AG09309 (cell line): ENCODE results near the gene DDX3X.
A peak's percentile ranks its signal among the peaks of the same experiment; 100 is the strongest.

Experiments used
- DNase-seq: peaks from one replicate; pipeline ENCODE4 v3.0.0-alpha.2; 2010; ENCODE audit warnings: low read depth
- H3K4me3 ChIP-seq: 2 replicates; pipeline ENCODE4 v1.5.1; 2011; ENCODE audit warnings: mild to moderate bottlenecking, low read depth, low read length, moderate library complexity; ENCODE audit not compliant: control insufficient read depth
- TF ChIP-seq, protein P1 (sequence below): IDR thresholded peaks from 2 replicates; pipeline ENCODE4 v1.5.1; 2011; ENCODE audit warnings: mild to moderate bottlenecking, low read depth, low read length, inconsistent platforms; ENCODE audit not compliant: insufficient read depth, control insufficient read depth; ENCODE audit errors: missing control alignments

Gene DDX3X

DNA sequence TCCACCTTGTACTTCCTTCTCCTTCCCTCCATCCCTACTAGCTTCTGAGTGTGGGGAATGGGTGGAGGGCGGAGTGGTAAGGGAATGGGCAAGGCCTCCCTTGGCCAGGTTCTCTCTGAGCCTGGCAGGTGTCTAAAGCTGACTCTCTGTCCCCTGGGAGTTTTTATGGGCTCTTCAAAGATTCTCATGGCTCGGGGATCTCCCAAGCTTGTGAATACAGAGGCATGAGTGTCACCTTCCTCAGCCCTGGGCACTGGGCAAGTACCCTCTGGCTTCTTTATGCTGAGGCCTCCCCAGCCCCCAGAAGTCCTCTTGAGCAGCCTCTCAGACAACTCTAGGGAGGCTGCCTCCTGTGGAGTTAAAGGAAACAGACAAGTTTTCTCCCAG is 32.5 kb upstream of the DDX3X start:
- TF ChIP-seq, protein P1, sequence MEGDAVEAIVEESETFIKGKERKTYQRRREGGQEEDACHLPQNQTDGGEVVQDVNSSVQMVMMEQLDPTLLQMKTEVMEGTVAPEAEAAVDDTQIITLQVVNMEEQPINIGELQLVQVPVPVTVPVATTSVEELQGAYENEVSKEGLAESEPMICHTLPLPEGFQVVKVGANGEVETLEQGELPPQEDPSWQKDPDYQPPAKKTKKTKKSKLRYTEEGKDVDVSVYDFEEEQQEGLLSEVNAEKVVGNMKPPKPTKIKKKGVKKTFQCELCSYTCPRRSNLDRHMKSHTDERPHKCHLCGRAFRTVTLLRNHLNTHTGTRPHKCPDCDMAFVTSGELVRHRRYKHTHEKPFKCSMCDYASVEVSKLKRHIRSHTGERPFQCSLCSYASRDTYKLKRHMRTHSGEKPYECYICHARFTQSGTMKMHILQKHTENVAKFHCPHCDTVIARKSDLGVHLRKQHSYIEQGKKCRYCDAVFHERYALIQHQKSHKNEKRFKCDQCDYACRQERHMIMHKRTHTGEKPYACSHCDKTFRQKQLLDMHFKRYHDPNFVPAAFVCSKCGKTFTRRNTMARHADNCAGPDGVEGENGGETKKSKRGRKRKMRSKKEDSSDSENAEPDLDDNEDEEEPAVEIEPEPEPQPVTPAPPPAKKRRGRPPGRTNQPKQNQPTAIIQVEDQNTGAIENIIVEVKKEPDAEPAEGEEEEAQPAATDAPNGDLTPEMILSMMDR: no peak
- DNase-seq: no peak
- no peak overlapping the region for H3K4me3 ChIP-seq

DNA sequence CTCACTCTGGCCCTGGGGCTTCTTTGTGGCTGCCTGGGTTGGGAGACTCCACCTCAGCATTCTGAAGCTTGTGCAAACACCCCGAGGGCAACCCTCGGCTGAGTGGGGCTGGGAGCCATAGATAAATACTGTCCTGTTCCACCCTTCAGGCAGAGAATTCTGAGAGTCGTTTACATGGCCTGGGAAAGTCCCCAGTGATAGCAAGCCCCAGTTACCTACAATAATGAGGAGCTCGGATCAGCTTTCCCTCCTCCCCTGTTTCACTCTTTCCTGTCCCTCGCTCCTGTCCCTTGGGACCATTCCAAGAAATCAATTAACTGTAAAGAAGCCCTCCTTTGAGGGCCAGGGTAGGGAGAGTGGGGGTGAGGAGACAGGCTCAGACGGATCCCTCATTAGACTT is 31.6 kb upstream of the DDX3X start:
- TF ChIP-seq, protein P1: no peak
- H3K4me3 ChIP-seq: no peak overlapping the region
- DNase-seq: no peak

DNA sequence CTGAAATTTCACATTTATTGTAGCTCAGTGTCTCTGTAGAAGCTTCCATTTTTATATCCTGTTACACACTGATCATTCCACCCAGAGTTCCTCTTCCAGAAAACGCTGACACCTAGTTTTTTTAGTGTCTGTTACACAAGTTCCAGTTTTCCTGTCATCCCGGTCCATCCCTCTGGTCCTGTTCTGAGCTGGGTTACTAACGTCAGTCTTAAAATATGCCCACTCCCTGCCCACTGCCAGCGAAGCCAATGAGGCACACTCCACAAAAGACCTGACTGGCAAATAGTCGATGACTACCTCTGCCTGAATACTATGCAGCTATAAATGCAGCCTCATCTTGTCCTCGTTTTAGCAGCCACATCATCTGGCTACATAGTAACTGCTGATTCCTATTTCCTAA is 30.9 kb upstream of the DDX3X start:
- peak; percentile 41 for DNase-seq
- no peak overlapping the region for H3K4me3 ChIP-seq
- TF ChIP-seq, protein P1: no peak

DNA sequence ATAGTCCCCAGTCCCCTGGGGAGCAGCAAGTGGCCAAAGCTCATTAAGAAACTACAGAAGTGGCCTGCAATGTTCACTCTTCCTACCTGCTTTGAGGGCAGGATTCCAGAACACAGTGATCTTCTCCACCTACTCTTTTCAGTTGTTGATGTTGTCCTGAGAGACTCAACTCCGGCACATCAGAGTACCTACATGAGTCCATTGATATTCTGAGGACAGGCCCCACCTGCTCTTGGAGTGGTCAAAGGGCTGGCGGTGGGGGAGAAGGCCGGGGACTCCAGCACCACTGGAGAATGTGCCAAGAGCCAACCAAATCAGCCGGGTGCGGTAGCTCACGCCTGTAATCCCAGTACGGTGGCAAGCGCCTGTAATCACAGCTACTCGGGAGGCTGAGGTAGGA is 29.8 kb upstream of the DDX3X start:
- H3K4me3 ChIP-seq: no peak overlapping the region
- TF ChIP-seq, protein P1: no peak
- DNase-seq: no peak

DNA sequence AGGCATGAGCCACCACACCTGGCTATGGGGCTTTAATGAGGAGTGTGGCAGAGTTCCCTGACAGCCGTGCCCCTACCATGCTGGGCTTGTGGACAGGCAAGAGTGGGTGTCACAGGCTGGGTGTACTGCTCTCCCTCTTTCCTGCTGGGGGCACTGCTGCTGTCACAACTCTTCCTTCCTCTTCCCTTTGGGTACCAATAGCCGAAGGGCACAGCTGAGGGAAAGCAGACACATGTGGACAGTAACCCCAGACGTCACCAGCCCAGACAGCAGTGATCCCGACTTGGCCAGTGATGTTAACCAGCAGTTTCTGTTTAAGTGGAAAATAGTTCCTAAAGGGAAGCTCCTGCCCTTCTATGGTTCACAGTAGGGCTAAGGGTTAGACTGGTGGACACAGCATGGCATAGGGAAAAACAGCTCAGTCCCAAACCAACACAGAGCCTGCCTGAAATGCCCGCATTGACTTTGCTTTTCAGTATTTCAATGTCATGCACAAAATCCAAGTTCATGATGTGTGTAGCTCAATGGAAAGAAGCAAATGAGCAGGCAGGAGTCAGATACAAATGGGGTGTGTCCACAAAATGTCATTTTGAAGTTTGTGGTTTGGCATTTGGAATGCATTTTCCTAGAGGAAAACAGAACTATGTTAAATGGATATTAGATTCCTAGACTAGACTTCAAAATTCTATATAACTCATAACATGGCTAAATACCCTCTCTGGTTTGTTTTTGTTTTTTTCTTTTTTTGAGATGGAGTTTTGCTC is 24.9 kb upstream of the DDX3X start:
- no peak for DNase-seq
- no peak overlapping the region for H3K4me3 ChIP-seq
- TF ChIP-seq, protein P1: no peak

DNA sequence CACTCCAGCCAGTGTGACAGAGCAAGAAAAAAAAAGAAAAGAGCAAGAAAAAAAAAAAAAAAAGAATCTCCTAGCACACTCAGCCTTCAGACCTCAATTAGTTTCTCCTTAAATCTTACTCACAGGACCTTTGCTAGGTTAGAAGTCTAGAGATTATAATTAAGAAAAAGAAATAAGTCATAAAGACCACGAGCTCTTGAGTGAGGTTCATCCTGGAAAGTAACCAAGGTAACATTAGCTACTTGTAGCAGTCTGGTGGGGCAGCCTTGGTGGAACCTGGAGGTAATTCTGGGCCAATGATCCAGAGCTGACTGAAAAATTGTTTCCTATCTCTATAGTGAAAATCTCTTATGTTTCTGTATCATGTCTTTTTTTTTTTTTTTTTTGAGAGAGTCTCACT is 21.2 kb upstream of the DDX3X start:
- TF ChIP-seq, protein P1: no peak
- H3K4me3 ChIP-seq: no peak overlapping the region

More for the DNA sequence above, 21.2 kb upstream of the DDX3X start:
- DNase-seq: no peak
